SK-N-SH (cell line): ENCODE data around the gene FAM149B1. TPM values are rescaled to one million over a fixed set of nuclear protein-coding genes. Genes with fewer than 3 reads are reported as not detected.
A peak's percentile ranks its signal among the peaks of the same experiment; 100 is the strongest.

Experiments
- CTCF ChIA-PET: fragments of 300-600, 350-600 bp; formaldehyde crosslinking; extraction: SDS; loops from one replicate; lab custom pipeline; 2021; lab: Yijun Ruan, JAX
- POLR2A ChIA-PET: fragments of 350-600 bp; sonication (Branson Sonifier 250); formaldehyde crosslinking; extraction: SDS; loops from one replicate; lab custom pipeline; 2020; ENCODE audit warnings: antibody characterized with exemption, inconsistent platforms; lab: Yijun Ruan, JAX
- DNase-seq: peaks from one replicate; pipeline ENCODE4 v3.0.0; 2012
- H2AFZ ChIP-seq: fragments of 200-600 bp; sonication (generic); 2 replicates; pipeline ENCODE4 v1.8.1; 2016; ENCODE audit warnings: antibody characterized with exemption, mild to moderate bottlenecking, low read depth
- H3F3A ChIP-seq: fragments of 200-600 bp; sonication (generic); replicated peaks from 2 replicates; pipeline ENCODE3; 2016; ENCODE audit warnings: antibody characterized with exemption, mild to moderate bottlenecking; ENCODE audit not compliant: insufficient read depth
- H3K27ac ChIP-seq, 2 experiments: fragments of 200-500 bp in 1 of 2; fragments of 200-600 bp in 1 of 2; sonication (Bioruptor generic) in 1 of 2; sonication (generic), shearing (Covaris generic) in 1 of 2; 2 replicates each; pipeline versions ENCODE4 v1.5.1 to v1.6.1; 2014 to 2016; ENCODE audit warnings: low read depth in 2 of 2, inconsistent platforms in 1 of 2, low read length in 1 of 2, mild to moderate bottlenecking in 1 of 2, mixed read lengths in 1 of 2
- H3K27me3 ChIP-seq: fragments of 200-600 bp; sonication (generic), shearing (Covaris generic); 2 replicates; pipeline ENCODE4 v1.6.1; 2016; ENCODE audit warnings: mixed run types; ENCODE audit not compliant: insufficient read depth
- H3K36me3 ChIP-seq, 2 experiments: fragments of 200-500 bp in 1 of 2; fragments of 200-600 bp in 1 of 2; sonication (Bioruptor generic) in 1 of 2; sonication (generic) in 1 of 2; replicated peaks in 1 of 2; 2 replicates each; pipeline versions ENCODE3 to v1.5.1; 2014 to 2016; ENCODE audit warnings: low read length in 1 of 2, mild to moderate bottlenecking in 1 of 2; ENCODE audit not compliant: insufficient read depth in 2 of 2, control insufficient read depth in 1 of 2
- H3K4me1 ChIP-seq, 2 experiments: fragments of 200-500 bp in 1 of 2; fragments of 200-600 bp in 1 of 2; sonication (Bioruptor generic) in 1 of 2; sonication (generic), shearing (Covaris generic) in 1 of 2; 2 replicates each; pipeline versions ENCODE4 v1.5.1 to v1.6.1; 2014 to 2016; ENCODE audit warnings: low read depth in 1 of 2, low read length in 1 of 2, mixed run types in 1 of 2; ENCODE audit not compliant: insufficient read depth in 2 of 2, control insufficient read depth in 1 of 2
- H3K4me2 ChIP-seq: fragments of 200-600 bp; sonication (generic), shearing (Covaris generic); 2 replicates; pipeline ENCODE4 v1.6.1; 2017; ENCODE audit warnings: mixed run types
- H3K4me3 ChIP-seq, 2 experiments: fragments of 200-500 bp in 1 of 2; fragments of 200-600 bp in 1 of 2; sonication (Bioruptor generic) in 1 of 2; sonication (generic), shearing (Covaris generic) in 1 of 2; 2 replicates each; pipeline versions ENCODE4 v1.5.1 to v1.8.1; 2014 to 2016; ENCODE audit warnings: low read depth in 2 of 2, inconsistent platforms in 1 of 2, low read length in 1 of 2, mild to moderate bottlenecking in 1 of 2, mixed read lengths in 1 of 2, moderate library complexity in 1 of 2
- H3K79me2 ChIP-seq: fragments of 200-600 bp; sonication (generic); 2 replicates; pipeline ENCODE4 v1.8.1; 2017; ENCODE audit warnings: mild to moderate bottlenecking; ENCODE audit not compliant: insufficient read depth
- H3K9ac ChIP-seq: fragments of 200-600 bp; sonication (generic); 2 replicates; pipeline ENCODE4 v1.6.1; 2017; ENCODE audit warnings: mixed run types
- H3K9me2 ChIP-seq: fragments of 200-600 bp; sonication (generic); 2 replicates; pipeline ENCODE4 v1.6.1; 2017; ENCODE audit warnings: mixed run types
- H3K9me3 ChIP-seq: fragments of 200-600 bp; sonication (generic); 2 replicates; pipeline ENCODE4 v1.6.1; 2017; ENCODE audit warnings: mixed run types, mild to moderate bottlenecking, moderate library complexity
- H4K20me1 ChIP-seq: fragments of 200-600 bp; sonication (generic); 2 replicates; pipeline ENCODE4 v1.6.1; 2017; ENCODE audit warnings: mild to moderate bottlenecking, mixed run types; ENCODE audit not compliant: insufficient read depth
- CTCF ChIP-seq: fragments of 200-600 bp; sonication (generic); IDR thresholded peaks from 2 replicates; pipeline ENCODE4 v1.6.1; 2017; ENCODE audit warnings: antibody characterized with exemption, mild to moderate bottlenecking, moderate library complexity
- EP300 ChIP-seq, 2 experiments: IDR thresholded peaks; 2 replicates each; pipeline versions ENCODE4 v1.4.0 to v1.6.1; 2012; ENCODE audit warnings: borderline replicate concordance in 1 of 2, low read depth in 1 of 2, low read length in 1 of 2
- FOXM1 ChIP-seq: IDR thresholded peaks from 2 replicates; pipeline ENCODE4 v1.4.0; 2012; ENCODE audit warnings: low read depth, mild to moderate bottlenecking
- GABPA ChIP-seq: IDR thresholded peaks from 2 replicates; pipeline ENCODE4 v1.4.0; 2012; ENCODE audit warnings: low read depth, mild to moderate bottlenecking
- IRF3 ChIP-seq: fragments of 150-350 bp; IDR thresholded peaks from 2 replicates; pipeline ENCODE4 v1.6.1; 2016; ENCODE audit warnings: mild to moderate bottlenecking, low read depth, low read length
- NFIC ChIP-seq: IDR thresholded peaks from 2 replicates; pipeline ENCODE4 v1.4.0; 2012; ENCODE audit warnings: borderline replicate concordance
- RAD21 ChIP-seq: IDR thresholded peaks from 2 replicates; pipeline ENCODE4 v1.6.1; 2012; ENCODE audit warnings: mild to moderate bottlenecking, low read length
- RCOR1 ChIP-seq: fragments of 150-350 bp; IDR thresholded peaks from 2 replicates; pipeline ENCODE4 v1.6.1; 2017; ENCODE audit warnings: antibody characterized with exemption, low read length
- REST ChIP-seq: IDR thresholded peaks from 2 replicates; pipeline ENCODE4 v1.6.1; 2012; ENCODE audit warnings: mild to moderate bottlenecking, low read depth, low read length, moderate library complexity
- RXRA ChIP-seq: IDR thresholded peaks from 2 replicates; pipeline ENCODE4 v1.4.0; 2012; ENCODE audit warnings: low read depth, mild to moderate bottlenecking, borderline replicate concordance
- TAF1 ChIP-seq: IDR thresholded peaks from 2 replicates; pipeline ENCODE4 v1.6.1; 2012; ENCODE audit warnings: low read depth, mild to moderate bottlenecking, low read length, moderate library complexity, borderline replicate concordance
- TCF12 ChIP-seq: IDR thresholded peaks from 2 replicates; pipeline ENCODE4 v1.4.0; 2012
- USF2 ChIP-seq: fragments of 150-350 bp; IDR thresholded peaks from 2 replicates; pipeline ENCODE4 v1.6.1; 2017; ENCODE audit warnings: antibody characterized with exemption, low read length, low read depth, borderline replicate concordance
- YY1 ChIP-seq: IDR thresholded peaks from 2 replicates; pipeline ENCODE4 v1.4.0; 2012; ENCODE audit warnings: low read depth, mild to moderate bottlenecking
- WGBS: methylation state at CpG from one replicate; pipeline ENCODE4 v1.1.6; 2017; ENCODE audit warnings: low lambda C conversion rate; 5-methylcytosine and 5-hydroxymethylcytosine counted together
- polyA plus RNA-seq, 3 experiments: library from polyadenylated mRNA; depleted of rRNA; stranded (reverse); fragments of >200 nt; gene quantifications; 2 replicates each; pipeline ENCODE4 v1.2.3, GENCODE V29; 2012
- TF ChIP-seq, protein P1 (sequence below): IDR thresholded peaks from 2 replicates; pipeline ENCODE4 v1.4.0; 2012; ENCODE audit warnings: low read depth, borderline replicate concordance

FAM149B1 gene
- polyA plus RNA-seq, 1 of the 3 experiments (the other 2 are of a cell fraction): 28.2 TPM

DNA sequence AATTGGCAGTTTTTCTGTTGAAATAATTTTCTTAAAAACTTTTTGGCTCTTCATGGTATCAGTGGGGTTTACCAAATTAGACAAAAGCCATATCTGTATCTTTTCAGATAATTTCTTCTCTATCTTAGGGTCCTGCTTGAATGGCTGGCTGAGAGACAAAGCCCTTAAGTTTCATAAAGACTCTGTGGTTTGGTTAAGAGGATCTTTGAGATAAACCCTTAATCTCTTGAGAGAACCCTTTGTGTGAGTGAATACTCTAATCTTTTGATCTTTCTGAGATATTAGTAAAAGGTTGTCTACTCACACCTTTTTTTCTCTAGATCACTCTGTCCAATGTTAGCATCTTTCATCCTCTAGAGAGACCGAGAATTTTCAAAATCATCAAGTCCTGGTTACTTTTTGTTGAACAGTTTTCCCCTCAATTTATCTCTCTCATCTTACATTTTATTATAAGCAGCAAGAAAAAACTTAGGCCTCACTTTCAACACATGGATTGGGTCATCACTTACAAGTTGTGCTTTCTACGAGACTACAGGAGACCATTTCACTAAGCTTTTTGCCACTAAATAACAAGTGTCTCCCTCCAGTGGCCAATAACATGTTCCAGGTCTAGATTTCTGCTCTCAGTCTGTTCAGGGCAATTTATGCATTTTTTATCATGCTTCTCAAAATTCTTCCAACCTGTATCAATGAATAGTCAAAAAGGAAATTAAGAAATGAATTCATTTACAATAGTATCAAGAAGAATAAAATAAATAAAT lies 50.7 kb downstream of the FAM149B1 start:
- H3K9me3 ChIP-seq: no peaks in the 10 kb centered on the region
- H4K20me1 ChIP-seq: no peaks in the 10 kb centered on the region
- WGBS: 100% methylated on average over 2 of the region's 2 CpGs
- no peak overlapping the region for H3K4me2 ChIP-seq
- CTCF ChIA-PET: interaction anchor here (0.6 to 2.4 kb wide), 3 partner anchors 11 to 15 kb away, joined by 3 to 6 read pairs (median 4); no protein-coding TSS in a partner anchor
- peaks cover 42 to 49% of the 10 kb centered on the region in 2 experiments for H3K36me3 ChIP-seq
- POLR2A ChIA-PET: no interaction called here
- H3K9me2 ChIP-seq: no peaks in the 10 kb centered on the region
- H3K27ac ChIP-seq: no peak overlapping the region
- no peak overlapping the region for H2AFZ ChIP-seq
- peak; percentile 7 for DNase-seq
- H3K4me3 ChIP-seq: no peak overlapping the region
- TF ChIP-seq CTCF (peak; percentile 56), TCF12 (no peak), RXRA (no peak), TAF1 (no peak), FOXM1 (no peak)
- H3F3A ChIP-seq: no peaks in the 10 kb centered on the region
- no peak overlapping the region for H3K9ac ChIP-seq
- H3K27me3 ChIP-seq: no peaks in the 10 kb centered on the region
- no peaks in the 10 kb centered on the region for H3K4me1 ChIP-seq
- no peaks in the 10 kb centered on the region for H3K79me2 ChIP-seq

DNA sequence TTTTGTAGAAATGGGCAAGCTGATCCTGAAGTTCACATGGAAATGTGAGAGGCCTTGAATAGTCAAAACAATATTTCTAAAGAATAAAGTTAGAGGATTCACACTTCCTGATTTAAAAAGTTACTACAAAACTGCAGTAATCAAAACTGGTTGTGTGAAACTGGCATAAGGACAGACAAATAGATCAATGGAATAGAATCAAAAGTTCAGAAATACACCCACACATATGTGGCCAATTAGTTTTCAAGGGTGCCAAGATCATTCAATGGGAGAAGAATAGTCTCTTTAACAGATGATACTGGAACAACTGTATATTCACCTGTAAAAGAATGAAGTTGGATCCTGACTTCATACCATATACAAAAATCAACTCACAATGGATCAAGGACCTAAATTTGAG lies 51.5 kb downstream of the FAM149B1 start:
- no peak overlapping the region for H3K4me3 ChIP-seq
- peaks cover 42 to 49% of the 10 kb centered on the region in 2 experiments for H3K36me3 ChIP-seq
- POLR2A ChIA-PET: no interaction called here
- TF ChIP-seq REST: no peak
- TF ChIP-seq EP300 (IDR thresholded peaks at IDR 0.05; ENCODE audit: borderline replicate concordance in 1 of 2, low read depth in 1 of 2, low read length in 1 of 2): no peak
- no peak for TF ChIP-seq TCF12
- no peak for TF ChIP-seq RAD21
- TF ChIP-seq IRF3: no peak
- no peak for TF ChIP-seq USF2
- TF ChIP-seq, protein P1, sequence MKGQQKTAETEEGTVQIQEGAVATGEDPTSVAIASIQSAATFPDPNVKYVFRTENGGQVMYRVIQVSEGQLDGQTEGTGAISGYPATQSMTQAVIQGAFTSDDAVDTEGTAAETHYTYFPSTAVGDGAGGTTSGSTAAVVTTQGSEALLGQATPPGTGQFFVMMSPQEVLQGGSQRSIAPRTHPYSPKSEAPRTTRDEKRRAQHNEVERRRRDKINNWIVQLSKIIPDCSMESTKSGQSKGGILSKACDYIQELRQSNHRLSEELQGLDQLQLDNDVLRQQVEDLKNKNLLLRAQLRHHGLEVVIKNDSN: no peak
- no peak for TF ChIP-seq RCOR1
- TF ChIP-seq NFIC: no peak
- no peak for TF ChIP-seq GABPA
- no peak for TF ChIP-seq FOXM1
- no peak for TF ChIP-seq YY1
- H3K9me3 ChIP-seq: no peaks in the 10 kb centered on the region
- no peaks in the 10 kb centered on the region for H3K27me3 ChIP-seq
- H2AFZ ChIP-seq: no peak overlapping the region
- CTCF ChIA-PET: interaction anchor here (0.6 to 2.4 kb wide), 3 partner anchors 11 to 15 kb away, joined by 3 to 6 read pairs (median 4); no protein-coding TSS in a partner anchor
- no peaks in the 10 kb centered on the region for H4K20me1 ChIP-seq
- H3K4me1 ChIP-seq: no peaks in the 10 kb centered on the region
- no peaks in the 10 kb centered on the region for H3F3A ChIP-seq
- no peak overlapping the region for H3K4me2 ChIP-seq
- H3K79me2 ChIP-seq: no peaks in the 10 kb centered on the region
- no peak for DNase-seq
- H3K9ac ChIP-seq: no peak overlapping the region
- no peaks in the 10 kb centered on the region for H3K9me2 ChIP-seq
- H3K27ac ChIP-seq: no peak overlapping the region
